ENCODE results near the gene SPON1. TPM values are rescaled to one million over a fixed set of nuclear protein-coding genes. Genes with fewer than 3 reads are reported as not detected.

SPON1 gene
- total and polyA plus RNA-seq, 2 donors (not counting 1 experiment from before 2014, with no cell fraction given), result 0.30 TPM; not detected in 1

GRCh38 chr11:14299921-14300320 lies 337.4 kb downstream of the SPON1 start:
- peaks cover 55% of the 10 kb centered on the region for H3K4me1 Mint-ChIP-seq
- no peak overlapping the region for H3K4me3 Mint-ChIP-seq
- Histone ChIP-seq H3K4me3 (ENCODE audit: control extremely low read depth in 1 of 5, extremely low read depth in 1 of 5, insufficient read depth in 1 of 5, low read depth in 2 of 5, low read length in 4 of 5) (no peak overlapping the region), H3K4me2 (replicated peaks; ENCODE audit: low read depth, low read length, poor library complexity, severe bottlenecking) (peak overlapping the region; percentile 21), H3K79me2 (ENCODE audit: control insufficient read depth, insufficient read depth, low read length) (peaks cover 93% of the 10 kb centered on the region), H4K20me1 (ENCODE audit: control insufficient read depth, insufficient read depth, low read length, poor library complexity, severe bottlenecking) (peaks cover 79% of the 10 kb centered on the region), H3K4me1 (ENCODE audit: control insufficient read depth in 2 of 2, insufficient read depth in 2 of 2, low read length in 2 of 2) (peaks cover 45 to 56% of the 10 kb centered on the region in 2 donors), H3K27me3 (replicated peaks in 1 of 4; ENCODE audit: control extremely low read depth in 1 of 4, control insufficient read depth in 3 of 4, insufficient read depth in 4 of 4, low read length in 3 of 4) (no peaks in the 10 kb centered on the region), H3K36me3 (replicated peaks in 1 of 2; ENCODE audit: control extremely low read depth in 1 of 2, control insufficient read depth in 1 of 2, extremely low read depth in 1 of 2, insufficient read depth in 2 of 2, low read length in 1 of 2) (peaks cover 0 to 3% of the 10 kb centered on the region in 2 experiments), H3K9ac (ENCODE audit: low read length) (no peak overlapping the region), H2AFZ (ENCODE audit: insufficient read depth, low read depth, low read length, poor library complexity, severe bottlenecking) (no peak overlapping the region), H3K9me3 (ENCODE audit: control extremely low read depth in 1 of 3, control insufficient read depth in 2 of 3, insufficient read depth in 1 of 3, low read length in 2 of 3) (no peaks in the 10 kb centered on the region), H3K27ac (ENCODE audit: low read length in 2 of 2) (peak overlapping the region in 1 of 2 donors; percentile 16)
- no peak overlapping the region for H3K27ac Mint-ChIP-seq
- intact Hi-C loops (cut with micrococcal nuclease), result loop anchor here (1.0 kb wide), 3 partner anchors 59 to 155 kb away; partner anchors contain the start of gene RRAS2
- no CpG with 5 or more reads among the region's 1 CpG for WGBS (ENCODE audit: insufficient coverage)
- ATAC-seq (ENCODE audit: low read depth), result no peak
- no peaks in the 10 kb centered on the region for H3K9me3 Mint-ChIP-seq (ENCODE audit: insufficient read depth)
- ChIA-PET POLR2A (no interaction called here), CTCF (interaction anchor here (0.5 to 12.4 kb wide), 26 partner anchors 11 to 608 kb away, joined by 3 to 474 read pairs (median 6); no protein-coding TSS in a partner anchor)
- TF ChIP-seq EZH2 (IDR thresholded peaks at IDR 0.05; ENCODE audit: borderline replicate concordance, insufficient read depth, low read depth, low read length, poor library complexity, severe bottlenecking) (no peak), CTCF (IDR thresholded peaks at IDR 0.05) (no peak)
- DNase-seq, result no peak
- no peaks in the 10 kb centered on the region for H3K27me3 Mint-ChIP-seq

GRCh38 chr11:14300661-14301304 lies 338.3 kb downstream of the SPON1 start:
- Histone ChIP-seq H3K27me3 (replicated peaks in 1 of 4; ENCODE audit: control extremely low read depth in 1 of 4, control insufficient read depth in 3 of 4, insufficient read depth in 4 of 4, low read length in 3 of 4) (no peaks in the 10 kb centered on the region), H4K20me1 (ENCODE audit: control insufficient read depth, insufficient read depth, low read length, poor library complexity, severe bottlenecking) (peaks cover 84% of the 10 kb centered on the region), H3K36me3 (replicated peaks in 1 of 2; ENCODE audit: control extremely low read depth in 1 of 2, control insufficient read depth in 1 of 2, extremely low read depth in 1 of 2, insufficient read depth in 2 of 2, low read length in 1 of 2) (no peaks in the 10 kb centered on the region), H3K4me1 (ENCODE audit: control insufficient read depth in 2 of 2, insufficient read depth in 2 of 2, low read length in 2 of 2) (peaks cover 45 to 64% of the 10 kb centered on the region in 2 donors), H3K4me3 (ENCODE audit: control extremely low read depth in 1 of 5, extremely low read depth in 1 of 5, insufficient read depth in 1 of 5, low read depth in 2 of 5, low read length in 4 of 5) (no peak overlapping the region), H3K4me2 (replicated peaks; ENCODE audit: low read depth, low read length, poor library complexity, severe bottlenecking) (peak overlapping the region; percentile 41), H3K27ac (ENCODE audit: low read length in 2 of 2) (no peak overlapping the region), H3K9me3 (ENCODE audit: control extremely low read depth in 1 of 3, control insufficient read depth in 2 of 3, insufficient read depth in 1 of 3, low read length in 2 of 3) (no peaks in the 10 kb centered on the region), H3K9ac (ENCODE audit: low read length) (peak overlapping the region; percentile 9), H3K79me2 (ENCODE audit: control insufficient read depth, insufficient read depth, low read length) (peaks cover 97% of the 10 kb centered on the region), H2AFZ (ENCODE audit: insufficient read depth, low read depth, low read length, poor library complexity, severe bottlenecking) (no peak overlapping the region)
- DNase-seq, result peak; percentile 75
- TF ChIP-seq EZH2 (IDR thresholded peaks at IDR 0.05; ENCODE audit: borderline replicate concordance, insufficient read depth, low read depth, low read length, poor library complexity, severe bottlenecking), result no peak
- TF ChIP-seq CTCF (IDR thresholded peaks at IDR 0.05), result peak; percentile 80
- peak; percentile 93 for ATAC-seq (ENCODE audit: low read depth)
- peaks cover 59% of the 10 kb centered on the region for H3K4me1 Mint-ChIP-seq
- intact Hi-C loops (cut with micrococcal nuclease), result loop anchor here (1.0 kb wide), 3 partner anchors 59 to 155 kb away; partner anchors contain the start of gene RRAS2
- ChIA-PET CTCF (interaction anchor here (0.6 to 12.4 kb wide), 54 partner anchors 9 to 607 kb away, joined by 3 to 474 read pairs (median 5); no protein-coding TSS in a partner anchor), POLR2A (no interaction called here)
- H3K4me3 Mint-ChIP-seq, result no peak overlapping the region
- WGBS (ENCODE audit: insufficient coverage), result 42% methylated on average over 2 of the region's 6 CpGs
- no peaks in the 10 kb centered on the region for H3K9me3 Mint-ChIP-seq (ENCODE audit: insufficient read depth)
- no peak overlapping the region for H3K27ac Mint-ChIP-seq
- no peaks in the 10 kb centered on the region for H3K27me3 Mint-ChIP-seq

All from B cell (primary cell).